Stimulated activated CD4-positive, alpha-beta T cell treated with anti-CD3 and anti-CD28 coated beads, Interleukin-2, amount 100 ng/mL, for 24 hours (primary cell): ENCODE data around the gene TTPAL.

ENCODE experiments used
- DNase-seq, 2 donors: peaks; one replicate each; pipeline ENCODE4 v3.0.0-alpha.2; 2020

The TTPAL gene

DNA sequence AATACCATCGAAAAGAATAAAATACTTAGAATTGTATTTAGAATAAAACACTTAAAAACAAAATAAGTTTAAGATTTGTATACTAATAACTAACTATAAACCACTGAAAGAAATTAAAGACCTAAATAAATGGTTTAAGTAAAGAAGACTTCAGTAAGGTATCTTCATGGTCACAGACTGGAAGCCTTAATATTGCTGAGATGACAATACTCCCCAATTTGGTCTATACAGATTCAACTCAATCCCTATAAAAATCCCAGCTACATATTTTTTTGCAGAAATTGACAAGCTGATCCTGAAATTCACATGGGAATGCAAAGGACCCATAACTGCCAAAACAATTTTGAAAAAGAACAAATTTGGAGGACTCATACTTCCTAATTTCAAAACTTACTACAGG lies 27.3 kb downstream of the TTPAL start:
- DNase-seq: no peak

DNA sequence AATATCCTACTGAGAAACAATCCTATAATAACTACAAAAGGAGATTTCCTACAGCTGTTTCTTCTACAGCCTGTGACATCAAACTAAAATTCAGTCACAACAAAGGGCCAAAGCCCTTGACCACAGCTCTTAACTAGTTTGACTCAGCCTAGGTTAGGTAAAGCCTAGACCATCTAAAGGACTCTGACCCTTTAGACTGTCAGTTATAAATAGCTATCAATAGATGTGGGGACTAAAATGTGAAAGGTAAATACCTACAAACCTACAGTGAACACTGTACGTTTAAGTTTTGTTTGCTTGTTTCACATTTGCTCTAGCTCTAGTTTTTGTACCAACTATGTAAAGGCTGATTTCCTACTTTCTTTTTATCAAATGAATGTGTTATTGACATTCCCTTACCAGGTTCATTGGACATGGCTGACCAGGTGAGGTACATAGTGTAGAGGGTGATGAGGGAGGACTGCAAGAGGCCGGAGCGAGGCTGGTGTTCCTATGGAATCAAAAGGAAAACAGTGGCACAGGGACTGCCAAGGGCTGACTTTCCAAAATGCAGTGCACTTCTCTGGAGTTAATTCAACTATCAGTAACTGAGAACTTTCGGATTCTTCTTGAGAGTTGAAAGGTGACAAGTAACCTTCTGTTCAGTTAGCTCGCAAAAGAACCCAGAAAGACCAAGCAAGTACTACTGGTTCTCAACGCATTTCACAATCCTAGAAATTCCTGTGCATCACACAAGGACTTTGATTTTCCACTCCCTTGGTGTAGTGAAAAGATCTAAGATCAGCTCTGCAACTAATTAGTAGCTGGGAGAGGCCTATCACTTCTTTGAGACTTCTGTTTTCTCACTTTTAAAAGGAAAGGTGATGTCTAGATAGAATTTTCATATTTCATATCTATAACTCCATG lies 29.0 kb downstream of the TTPAL start:
- DNase-seq: no peak

DNA sequence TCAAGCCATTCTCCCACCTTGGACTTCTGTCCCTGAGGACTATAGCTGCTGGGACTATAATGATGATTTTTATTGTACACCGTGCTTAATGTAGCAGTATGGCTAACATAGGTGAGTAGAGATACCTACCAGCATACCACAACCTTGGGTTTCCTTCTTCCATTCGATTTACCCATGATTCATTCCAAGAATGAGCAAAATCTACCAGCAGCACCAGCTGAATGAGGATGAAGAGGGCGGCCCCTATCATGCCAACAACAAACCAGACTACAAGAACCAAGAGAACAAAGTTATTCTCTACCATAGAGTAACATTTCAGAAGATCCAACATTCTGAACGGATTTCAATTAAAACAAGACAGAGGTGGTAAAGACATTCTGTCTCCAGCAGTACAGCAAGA lies 34.1 kb downstream of the TTPAL start:
- DNase-seq: no peak

DNA sequence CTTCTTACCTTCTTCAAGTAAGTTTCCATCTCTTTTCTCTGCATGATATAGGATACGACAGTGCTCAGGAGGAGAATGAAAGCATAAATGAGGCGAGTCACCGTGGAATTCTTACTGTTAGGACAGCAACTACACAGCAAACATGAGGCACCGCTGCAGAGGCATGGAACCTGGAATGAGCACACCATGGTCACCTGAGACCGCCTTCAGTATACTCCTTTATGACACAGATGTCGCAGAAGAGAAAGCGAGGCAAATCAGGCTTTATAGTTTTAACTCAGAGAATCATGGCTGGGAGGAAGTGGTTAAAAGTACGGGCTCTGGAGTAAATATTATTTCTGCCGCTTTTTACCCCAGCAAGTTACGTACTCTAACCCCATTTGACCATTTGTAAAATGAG lies 38.2 kb downstream of the TTPAL start:
- no peak for DNase-seq

DNA sequence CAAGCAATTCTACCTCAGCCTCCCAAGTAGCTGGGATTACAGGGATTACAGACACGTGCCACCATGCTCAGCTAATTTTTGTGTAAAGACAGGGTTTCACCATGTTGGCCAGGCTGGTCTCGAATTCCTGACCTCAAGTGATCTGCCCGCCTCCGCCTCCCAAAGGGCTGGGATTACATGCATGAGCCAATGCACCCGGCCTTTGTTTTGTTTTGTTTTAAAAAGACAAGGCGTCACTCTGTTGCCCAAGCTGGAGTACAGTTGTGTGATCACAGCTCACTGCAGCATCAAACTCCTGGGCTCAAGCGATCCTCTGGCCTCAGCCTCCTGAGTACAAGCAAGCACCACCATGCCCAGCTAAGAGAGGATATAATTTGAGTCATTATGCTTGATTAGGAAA lies 40.8 kb downstream of the TTPAL start:
- no peak for DNase-seq

DNA sequence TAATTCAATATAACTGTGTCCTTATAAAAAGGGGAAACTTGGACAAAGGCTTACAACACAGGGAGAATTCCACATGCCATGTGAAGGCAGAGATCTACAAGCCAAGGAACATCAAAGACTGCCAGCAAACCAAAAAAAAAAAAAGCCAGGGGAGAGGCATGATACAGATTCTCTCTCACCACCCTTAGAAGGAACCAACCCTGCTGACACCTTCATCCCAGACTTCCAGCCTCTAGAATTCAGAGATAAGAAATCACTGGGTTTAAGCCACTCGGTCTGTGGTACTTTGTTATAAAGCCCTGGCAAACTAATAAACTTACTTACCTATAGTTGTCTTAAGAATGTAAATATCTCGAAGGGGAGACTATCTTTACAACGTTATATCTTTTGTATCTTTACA lies 41.8 kb downstream of the TTPAL start:
- no peak for DNase-seq

DNA sequence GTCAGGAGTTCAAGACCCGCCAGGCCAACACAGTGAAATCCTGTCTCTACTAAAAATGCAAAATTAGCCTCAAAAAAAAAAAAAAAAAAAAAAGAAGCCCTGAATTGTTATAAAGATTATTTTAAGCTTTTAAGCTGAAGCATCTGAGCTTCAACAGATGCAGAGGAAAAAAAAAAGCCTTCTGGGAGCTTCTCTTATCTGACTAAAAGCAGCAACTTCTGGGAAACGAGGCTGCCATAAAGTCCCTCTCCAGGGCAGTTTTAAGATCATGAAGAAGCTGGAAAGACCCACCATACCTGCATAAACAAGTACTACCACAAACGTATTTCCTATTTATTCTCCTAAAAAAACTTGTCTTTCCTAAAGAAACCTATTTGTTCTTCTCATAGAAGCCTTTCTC lies 42.6 kb downstream of the TTPAL start:
- no peak for DNase-seq

DNA sequence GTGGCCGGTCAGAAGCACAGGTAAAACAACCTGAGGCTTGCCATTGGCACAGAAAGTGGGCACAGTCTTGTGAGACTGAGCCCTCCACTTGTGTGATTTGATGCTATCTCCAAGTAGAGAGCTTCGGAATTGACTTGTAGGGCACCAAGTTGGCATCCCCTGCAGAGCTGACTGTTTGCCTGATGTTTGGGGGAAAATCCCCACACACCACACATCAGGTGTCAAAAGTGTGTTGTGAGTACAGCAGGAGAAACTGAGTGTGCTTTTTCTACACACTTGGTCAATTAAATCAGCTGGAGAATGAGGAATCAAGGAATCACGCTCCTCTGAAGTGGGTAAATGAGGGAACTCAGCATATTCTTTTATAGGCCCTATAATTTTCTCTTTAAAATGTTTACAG lies 45.2 kb downstream of the TTPAL start:
- no peak for DNase-seq

DNA sequence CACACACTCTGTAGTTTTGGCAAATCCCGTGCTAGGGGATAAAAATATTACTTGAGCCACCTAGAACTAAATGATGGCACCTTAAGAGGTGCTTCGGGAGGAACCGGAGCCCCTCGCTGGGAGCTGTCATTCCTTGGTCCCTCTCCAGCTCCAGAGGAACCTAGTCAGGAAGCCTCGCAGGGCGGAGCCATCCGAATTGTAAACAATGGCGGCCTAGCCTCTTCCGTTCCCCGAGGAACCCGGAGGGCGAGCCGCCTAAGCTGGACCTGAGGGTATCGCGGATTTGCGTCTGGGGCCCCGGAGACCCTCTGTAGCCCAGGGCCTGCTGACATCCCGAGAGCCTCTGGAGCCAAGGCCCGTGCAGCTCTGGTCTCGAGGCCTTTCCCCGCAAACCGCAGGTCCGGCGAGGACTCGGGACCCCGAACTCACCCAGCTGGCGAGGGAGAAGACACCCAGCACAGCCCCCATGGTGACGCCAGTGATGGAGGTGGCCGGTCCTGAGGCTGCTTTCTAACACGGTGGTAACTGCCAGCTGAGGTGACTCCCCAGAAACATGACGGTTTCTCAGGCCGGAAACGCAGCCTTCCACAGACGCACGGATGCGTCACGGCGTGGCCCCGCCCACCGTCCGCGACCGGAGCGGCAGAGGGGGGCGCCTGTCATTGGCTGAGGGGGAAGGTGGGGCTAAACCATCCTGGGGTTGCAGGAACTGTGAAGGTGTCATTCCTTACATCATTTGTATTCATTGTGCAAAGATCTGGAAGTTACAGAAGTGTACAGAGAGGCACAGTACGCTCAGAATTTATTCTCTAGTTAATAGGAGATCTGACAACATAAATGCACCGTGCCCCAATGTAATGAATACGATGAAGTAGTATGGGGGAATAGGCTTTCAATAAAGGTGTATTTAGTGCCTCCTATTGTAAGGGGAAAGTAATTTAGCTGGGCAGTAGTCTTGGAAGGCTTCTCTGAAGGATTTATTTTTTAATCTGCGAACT lies 46.1 kb downstream of the TTPAL start, which contains the start of gene SERINC3:
TSS of gene SERINC3 (minus strand) at position 587 of the 998 bp plus-strand sequence. CDS start at position 468, 119 bp downstream.
- DNase-seq: peak; percentile 97 to 98

DNA sequence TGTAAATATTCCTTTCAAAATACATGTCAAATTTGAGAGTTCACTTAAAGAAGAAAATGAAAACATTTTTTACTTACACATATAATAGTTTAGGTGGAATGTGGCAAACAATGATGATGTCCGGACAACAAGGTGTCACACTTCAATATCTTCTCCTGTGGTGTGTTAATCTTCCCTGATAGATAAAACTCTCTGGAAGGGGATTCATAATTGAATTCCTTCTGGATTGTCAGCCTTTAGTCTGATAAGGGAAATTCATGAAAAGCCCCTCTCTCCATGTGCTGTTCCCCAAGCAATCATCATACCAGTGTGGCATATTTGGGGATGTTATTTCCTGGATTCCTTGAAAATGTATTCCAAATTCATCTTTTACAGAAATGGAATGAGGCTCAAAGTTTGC lies 47.2 kb downstream of the TTPAL start:
- DNase-seq: no peak

DNA sequence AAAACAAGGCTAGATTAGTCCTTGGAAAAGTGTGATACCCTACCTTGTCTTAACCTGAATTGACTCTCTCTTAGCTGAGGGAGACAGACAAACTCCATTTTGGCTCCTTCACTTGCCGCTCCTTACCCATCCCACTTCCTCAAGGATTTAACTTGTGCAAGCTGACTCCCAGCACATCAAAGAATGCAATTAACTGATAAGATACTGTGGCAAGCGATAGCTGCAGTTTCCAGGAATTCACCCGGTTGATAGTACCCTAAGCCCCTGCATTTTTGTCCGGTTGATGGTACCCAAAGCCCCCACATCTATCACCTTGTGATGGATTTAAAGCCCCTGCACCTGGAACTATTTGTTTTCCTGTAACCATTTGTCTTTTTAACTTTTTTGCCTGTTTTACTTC lies 48.1 kb downstream of the TTPAL start:
- DNase-seq: no peak

DNA sequence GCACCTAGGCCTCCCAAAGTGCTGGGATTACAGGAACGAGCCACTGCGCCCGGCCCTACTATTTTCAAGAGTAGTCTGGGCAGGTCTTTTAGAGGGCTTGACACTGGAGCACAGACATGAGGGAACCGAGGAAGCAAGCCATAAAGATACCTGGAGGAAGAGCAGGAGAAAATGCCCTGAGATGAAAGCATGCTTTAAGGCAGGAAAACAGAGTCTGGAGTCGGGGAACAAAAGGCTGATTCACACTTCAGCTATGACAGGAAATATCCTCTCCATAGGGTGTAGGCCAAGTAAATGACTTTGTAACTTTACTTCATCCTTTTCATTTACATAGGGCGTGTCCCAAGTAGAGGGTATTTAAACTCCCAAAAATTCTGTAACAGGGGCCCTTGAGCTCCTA lies 50.5 kb downstream of the TTPAL start:
- DNase-seq: no peak

DNA sequence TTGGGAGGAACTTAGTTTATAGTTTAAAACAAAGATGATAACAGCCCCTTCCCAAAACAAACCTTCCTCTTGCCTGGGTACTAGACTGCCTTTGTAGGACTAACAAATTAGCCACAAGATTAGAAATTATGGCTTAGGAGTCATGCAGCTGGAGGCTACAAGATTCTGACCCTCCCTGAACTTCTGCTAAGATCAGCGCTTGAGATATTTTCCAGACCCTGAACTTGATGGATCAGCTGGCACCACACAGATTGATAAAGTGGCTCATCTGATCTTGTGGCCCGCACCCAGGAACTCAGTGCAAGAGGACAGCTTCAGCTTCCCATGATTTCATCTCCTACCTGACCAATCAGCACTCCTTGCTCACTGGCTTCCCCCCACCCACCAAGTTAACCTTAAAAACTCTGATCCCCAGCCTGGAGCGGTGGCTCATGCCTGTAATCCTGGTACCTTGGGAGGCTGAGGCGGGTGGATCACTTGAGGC lies 52.1 kb downstream of the TTPAL start:
- DNase-seq: no peak

DNA sequence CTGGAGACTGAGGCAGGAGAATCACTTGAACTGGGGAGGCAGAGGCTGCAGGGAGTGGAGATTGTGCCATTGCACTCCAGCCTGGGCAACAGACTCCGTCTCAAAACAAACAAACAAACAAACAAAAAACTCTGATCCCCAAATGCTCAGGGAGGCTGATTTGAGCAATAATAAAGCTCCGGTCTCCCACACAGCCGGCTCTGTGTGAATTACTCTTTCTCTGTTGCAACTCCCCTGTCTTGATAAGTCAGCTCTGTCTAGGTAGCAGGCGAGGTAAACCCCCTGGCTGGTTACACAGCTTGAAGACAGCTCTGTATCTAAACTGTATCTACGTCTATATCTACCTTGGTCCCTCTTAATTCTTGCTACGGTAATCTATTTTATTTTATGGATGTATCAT lies 52.6 kb downstream of the TTPAL start:
- no peak for DNase-seq

DNA sequence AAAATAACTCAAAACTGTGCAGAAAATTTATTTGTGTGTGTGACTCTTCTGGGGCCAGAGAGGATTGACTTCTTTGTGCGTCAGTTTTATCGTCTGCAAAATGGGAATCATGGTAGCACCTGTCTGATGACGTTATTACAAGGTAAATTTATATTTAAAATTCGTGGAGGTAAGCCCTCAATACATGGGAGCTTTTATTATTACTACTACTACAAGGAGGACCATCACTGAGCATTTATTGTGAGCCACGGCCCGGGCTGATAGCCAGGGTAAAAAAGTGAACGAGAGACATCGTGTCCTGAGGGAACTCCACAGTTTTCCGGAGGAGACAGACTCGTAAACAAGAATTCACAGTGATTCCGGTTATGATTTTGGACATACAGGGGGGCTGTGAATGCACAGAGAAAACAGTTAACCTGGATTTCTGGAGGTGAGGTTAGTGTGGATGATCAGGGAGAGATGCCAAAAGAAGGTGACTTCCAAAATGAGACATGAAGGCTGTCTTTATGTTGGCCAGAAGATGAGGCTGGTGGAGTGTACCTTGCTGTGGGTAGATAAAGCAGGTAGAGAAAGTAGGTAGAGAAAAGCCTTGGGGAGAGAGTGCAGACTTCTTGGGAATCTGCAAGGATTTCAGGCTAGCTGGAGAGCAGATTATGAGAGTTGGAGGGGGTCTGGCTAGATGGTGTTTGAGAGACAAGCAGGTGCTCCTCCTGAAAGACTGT lies 56.7 kb downstream of the TTPAL start:
- DNase-seq: no peak

DNA sequence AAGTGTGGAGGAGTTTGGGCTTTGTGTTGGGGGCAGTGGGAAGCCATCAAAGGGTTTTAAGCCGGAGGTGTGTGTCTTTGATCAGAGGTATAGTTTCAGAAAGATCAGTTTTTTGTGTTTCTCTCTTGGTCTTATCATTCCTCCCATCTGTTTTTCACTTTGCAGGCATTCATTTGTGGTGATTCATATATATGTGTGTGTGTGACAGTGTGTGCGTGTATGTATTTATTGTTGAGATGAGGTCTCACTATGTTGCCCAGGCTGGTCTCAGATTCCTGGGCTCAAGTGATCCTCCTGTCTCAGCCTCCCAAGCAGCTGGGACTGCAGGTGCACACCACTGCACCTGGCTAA lies 57.3 kb downstream of the TTPAL start:
- no peak for DNase-seq

DNA sequence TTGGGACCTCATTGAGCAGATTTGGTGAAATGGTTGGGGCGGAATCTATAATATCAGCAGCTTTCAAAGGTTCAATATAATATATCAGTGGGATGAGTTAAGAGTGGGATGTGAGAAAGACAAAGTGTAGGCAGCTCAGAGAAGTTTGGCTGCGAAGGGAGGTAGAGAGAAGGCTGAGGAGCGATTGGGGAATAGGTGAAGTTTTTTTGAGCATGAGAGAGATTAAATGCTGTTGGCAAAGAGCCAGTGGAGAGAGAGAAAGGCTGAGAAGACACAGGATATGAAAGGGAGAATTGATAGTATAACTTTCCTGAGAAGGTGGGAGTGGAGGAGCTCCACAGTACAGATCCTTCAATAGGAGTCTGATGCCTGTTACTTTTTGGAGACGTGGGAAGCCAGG lies 58.3 kb downstream of the TTPAL start:
- DNase-seq: no peak

DNA sequence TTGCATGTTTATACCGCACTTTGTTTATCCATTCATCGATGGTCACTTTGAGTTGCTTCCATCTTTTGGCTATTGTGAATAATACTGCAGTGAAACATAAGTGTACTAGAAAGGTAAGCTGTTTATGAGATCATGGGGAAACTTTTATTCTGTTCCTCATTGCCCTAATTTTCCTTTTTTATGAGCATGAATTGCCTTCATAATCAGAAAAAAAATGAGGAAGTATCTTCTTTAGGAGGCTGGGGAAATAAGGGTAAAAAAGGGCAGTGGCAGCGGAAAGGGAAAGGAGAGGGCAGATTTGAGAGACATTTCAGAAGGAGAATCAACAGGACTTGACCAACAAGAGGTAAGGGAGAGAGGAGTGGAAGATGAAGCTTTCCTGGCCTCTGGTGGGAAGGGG lies 60.5 kb downstream of the TTPAL start:
- no peak for DNase-seq

DNA sequence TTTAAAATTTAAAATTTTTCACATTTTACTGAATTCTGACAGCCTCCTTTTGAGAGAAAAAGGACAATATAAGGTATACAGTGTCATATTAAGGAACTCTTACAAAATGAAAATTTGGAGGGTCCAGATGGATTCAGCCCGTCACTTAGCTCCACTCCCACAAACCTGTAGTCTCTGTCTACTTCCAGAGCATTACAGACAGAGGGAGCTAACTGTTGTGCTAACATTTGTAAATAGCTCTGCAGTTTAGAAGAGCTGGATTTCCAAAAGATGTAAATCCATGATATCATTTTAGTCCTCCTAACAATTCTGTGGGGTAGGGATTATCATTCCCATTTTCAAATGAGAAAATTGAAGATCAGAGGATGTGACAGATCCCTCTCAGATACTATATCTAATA lies 62.3 kb downstream of the TTPAL start:
- DNase-seq: no peak

DNA sequence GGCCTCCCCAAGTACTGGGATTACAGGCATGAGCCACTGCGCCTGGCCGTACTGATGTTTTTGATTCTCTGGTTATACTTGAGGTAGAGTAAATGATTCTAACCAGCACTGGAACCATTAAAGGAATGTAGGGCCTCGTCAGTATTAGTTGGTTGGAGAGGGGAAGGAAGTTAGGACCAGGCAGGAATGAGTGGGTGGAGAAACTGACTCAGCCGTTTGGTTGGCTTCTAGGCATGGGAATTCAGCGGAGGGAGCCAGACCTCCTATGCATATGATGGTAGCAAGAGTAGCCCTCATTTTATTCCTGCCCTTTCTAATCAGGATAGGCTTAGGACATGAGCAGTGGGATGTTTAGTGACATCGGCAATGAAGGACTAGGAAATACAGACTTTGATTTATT lies 65.2 kb downstream of the TTPAL start:
- DNase-seq: no peak

DNA sequence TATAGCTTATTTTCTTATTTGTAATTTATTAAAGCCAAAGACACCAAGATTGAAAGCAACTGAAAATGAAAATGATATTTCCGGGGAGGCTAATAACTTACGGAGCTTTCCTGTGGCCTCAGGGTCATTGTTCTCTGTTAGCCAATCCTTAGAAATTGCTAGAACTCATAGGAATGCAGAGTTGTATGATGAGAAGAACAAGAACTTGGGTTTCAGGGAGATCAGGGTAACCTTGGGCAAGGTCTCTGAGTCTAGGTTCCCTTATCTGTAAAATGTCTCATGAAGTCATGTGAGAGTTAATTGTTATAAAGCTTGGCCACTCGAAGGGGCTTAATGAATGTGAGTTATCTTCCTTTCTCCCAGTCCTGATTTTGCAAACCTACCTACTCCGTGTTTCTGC lies 66.3 kb downstream of the TTPAL start:
- DNase-seq: no peak

DNA sequence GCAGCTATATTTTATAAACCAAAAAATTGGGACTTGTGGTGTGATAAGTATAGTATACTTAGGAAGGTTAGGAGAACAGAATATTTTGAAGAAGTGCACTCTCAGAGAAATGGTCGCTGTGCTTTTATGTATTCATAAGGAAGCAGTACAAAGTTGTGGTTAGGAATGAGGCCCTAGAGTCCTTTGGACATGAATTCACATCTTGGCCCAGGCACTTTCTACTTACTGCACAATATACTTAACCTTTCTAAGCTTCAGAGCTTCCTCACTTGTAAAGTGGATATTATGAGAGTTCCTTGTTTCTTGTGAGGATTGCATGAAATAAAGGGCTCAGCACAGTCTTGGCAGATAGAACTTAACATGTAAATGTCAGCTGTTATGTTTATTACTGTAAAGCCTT lies 67.2 kb downstream of the TTPAL start:
- DNase-seq: no peak

DNA sequence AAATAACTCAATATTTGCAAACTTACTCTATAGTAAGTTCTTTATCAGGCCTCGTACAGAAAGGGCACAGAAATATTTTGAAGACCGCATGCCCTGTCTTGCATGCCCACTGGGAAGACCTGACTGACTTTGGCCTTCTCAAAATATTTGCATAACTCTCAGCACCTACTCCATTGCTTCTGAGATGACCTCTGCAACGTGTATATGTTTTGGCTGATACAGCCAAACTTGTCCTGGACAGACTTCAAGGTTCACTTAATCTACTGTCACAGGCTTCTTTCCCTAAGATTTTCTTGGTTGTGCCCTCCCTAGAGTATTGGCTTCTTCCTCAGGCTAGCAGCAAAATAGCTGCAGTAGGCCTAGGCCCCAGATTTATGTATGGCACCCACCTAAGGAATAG lies 67.7 kb downstream of the TTPAL start:
- no peak for DNase-seq
